Tibial nerve (tissue), 4 donors: ENCODE results near the gene SLC10A7. TPM values are rescaled to one million over a fixed set of nuclear protein-coding genes. Genes with fewer than 3 reads are reported as not detected.

Source experiments
- DNase-seq, 2 donors: peaks; one replicate each; pipeline ENCODE4 v3.0.0-alpha.2; 2019; ENCODE audit warnings: low spot score in 2 of 2
- H3K27ac ChIP-seq, 4 donors: fragments of 200-600 bp; sonication (generic) in 3 of 4; one replicate each; pipeline ENCODE4 v1.5.1; 2017 to 2019; ENCODE audit warnings: mild to moderate bottlenecking in 1 of 4
- H3K27me3 ChIP-seq, 2 donors: fragments of 200-600 bp; sonication (generic) in 1 of 2; one replicate each; pipeline versions ENCODE4 v1.5.1 to v1.6.0; 2017 to 2019
- H3K36me3 ChIP-seq, 3 donors: fragments of 200-600 bp; sonication (generic); one replicate each; pipeline ENCODE4 v1.5.1; 2018 to 2019
- H3K4me1 ChIP-seq, 4 donors: fragments of 200-600 bp; sonication (generic) in 3 of 4; one replicate each; pipeline ENCODE4 v1.5.1; 2017 to 2019
- H3K4me3 ChIP-seq, 4 donors: fragments of 200-600 bp; sonication (generic) in 3 of 4; one replicate each; pipeline ENCODE4 v1.5.1; 2017 to 2019; ENCODE audit warnings: mild to moderate bottlenecking in 1 of 4, moderate library complexity in 1 of 4
- H3K9me3 ChIP-seq, 4 donors: fragments of 200-600 bp; sonication (generic) in 3 of 4; one replicate each; pipeline ENCODE4 v1.5.1; 2017 to 2019
- CTCF ChIP-seq, 5 experiments: fragments of 200-600 bp in 3 of 5; fragments of 450-650 bp in 2 of 5; sonication (generic) in 3 of 5; IDR thresholded peaks; one replicate each; pipeline ENCODE4 v1.5.1; 2016 to 2019; ENCODE audit warnings: antibody characterized with exemption in 5 of 5, mild to moderate bottlenecking in 3 of 5, moderate library complexity in 2 of 5
- EP300 ChIP-seq, 2 donors: sonication (generic); formaldehyde crosslinking; IDR thresholded peaks; one replicate each; pipeline ENCODE4 v1.6.1; 2017; ENCODE audit warnings: antibody characterized with exemption in 2 of 2, mild to moderate bottlenecking in 1 of 2
- POLR2A ChIP-seq, 2 donors: fragments of 450-650 bp; IDR thresholded peaks; one replicate each; pipeline ENCODE4 v1.6.1; 2017; ENCODE audit warnings: antibody characterized with exemption in 2 of 2, mild to moderate bottlenecking in 2 of 2, moderate library complexity in 2 of 2
- WGBS, 2 donors: methylation state at CpG; one replicate each; pipeline ENCODE4 v1.1.5; 2018; 5-methylcytosine and 5-hydroxymethylcytosine counted together
- total RNA-seq, 4 donors: library from RNA; depleted of rRNA; stranded (reverse); fragments of >200 nt; gene quantifications; one replicate each; pipeline ENCODE4 v1.1.0, GENCODE V29; 2016

SLC10A7 gene
- total RNA-seq, 4 donors from 2014 or later: 9.8 to 13.8 (median 11.9) TPM

- TF ChIP-seq POLR2A (IDR thresholded peaks at IDR 0.05) (no peak), CTCF (IDR thresholded peaks at IDR 0.05) (no peak), EP300 (IDR thresholded peaks at IDR 0.05) (no peak)
- no peak for DNase-seq
- Histone ChIP-seq H3K36me3 (no peaks in the 10 kb centered on the region), H3K4me1 (peaks cover 0 to 5% (median 0%) of the 10 kb centered on the region in 4 donors), H3K27me3 (no peaks in the 10 kb centered on the region), H3K27ac (no peak overlapping the region), H3K9me3 (peaks cover 0 to 8% (median 0%) of the 10 kb centered on the region in 4 donors), H3K4me3 (no peak overlapping the region)
- 63 to 86% methylated on average over 1 of the region's 1 CpG for WGBS, 2 donors
These were observed 289.5 kb downstream of the SLC10A7 start for GRCh38 chr4:146232131-146232722.

GRCh38 chr4:146229406-146229805 is 292.3 kb downstream of the SLC10A7 start:
- no peak for DNase-seq
- Histone ChIP-seq H3K27me3 (no peaks in the 10 kb centered on the region), H3K4me3 (no peak overlapping the region), H3K4me1 (no peaks in the 10 kb centered on the region), H3K9me3 (peaks cover 0 to 8% (median 0%) of the 10 kb centered on the region in 4 donors), H3K27ac (no peak overlapping the region), H3K36me3 (no peaks in the 10 kb centered on the region)
- TF ChIP-seq CTCF (IDR thresholded peaks at IDR 0.05) (no peak), EP300 (IDR thresholded peaks at IDR 0.05) (no peak), POLR2A (IDR thresholded peaks at IDR 0.05) (no peak)

GRCh38 chr4:146224326-146224966 is 297.3 kb downstream of the SLC10A7 start:
- no peak for DNase-seq
- WGBS, 2 donors: 58 to 62% methylated on average over 8 of the region's 8 CpGs
- TF ChIP-seq EP300 (IDR thresholded peaks at IDR 0.05): no peak
- TF ChIP-seq CTCF (IDR thresholded peaks at IDR 0.05): no peak
- TF ChIP-seq POLR2A (IDR thresholded peaks at IDR 0.05): no peak
- Histone ChIP-seq H3K9me3 (no peaks in the 10 kb centered on the region), H3K4me3 (no peak overlapping the region), H3K36me3 (no peaks in the 10 kb centered on the region), H3K27me3 (no peaks in the 10 kb centered on the region), H3K27ac (no peak overlapping the region), H3K4me1 (no peaks in the 10 kb centered on the region)

- H3K9me3 ChIP-seq: no peaks in the 10 kb centered on the region
- no peak for DNase-seq
- H3K27me3 ChIP-seq: no peaks in the 10 kb centered on the region
- H3K27ac ChIP-seq: no peak overlapping the region
- no peak for TF ChIP-seq POLR2A (IDR thresholded peaks at IDR 0.05)
- no peak for TF ChIP-seq CTCF (IDR thresholded peaks at IDR 0.05)
- no peak for TF ChIP-seq EP300 (IDR thresholded peaks at IDR 0.05)
- H3K4me1 ChIP-seq: no peaks in the 10 kb centered on the region
- no peaks in the 10 kb centered on the region for H3K36me3 ChIP-seq
- 69 to 83% methylated on average over 8 of the region's 8 CpGs for WGBS, 2 donors
- no peak overlapping the region for H3K4me3 ChIP-seq
These were observed 299.4 kb downstream of the SLC10A7 start for GRCh38 chr4:146222313-146222712.

GRCh38 chr4:146214238-146214637 is 307.5 kb downstream of the SLC10A7 start, which contains the start of gene REELD1:
TSS of gene REELD1 (plus strand) at chr4:146214538. CDS start at chr4:146216953, 2,415 bp downstream.
- Histone ChIP-seq H3K4me3 (no peak within 1 kb of the TSS), H3K27me3 (no peaks in the 10 kb centered on the region), H3K4me1 (no peaks in the 10 kb centered on the region), H3K9me3 (no peaks in the 10 kb centered on the region), H3K36me3 (no peaks in the 10 kb centered on the region), H3K27ac (no peak within 1 kb of the TSS)
- 60 to 76% methylated on average over 5 of the region's 5 CpGs for WGBS, 2 donors
- TF ChIP-seq CTCF (IDR thresholded peaks at IDR 0.05): no peak
- DNase-seq: no peak
